ENCODE results near the gene PLCB1. TPM values are rescaled to one million over a fixed set of nuclear protein-coding genes. Genes with fewer than 3 reads are reported as not detected.

Gene PLCB1
- total RNA-seq, 2 experiments from 2014 or later = 0.63 to 1.5 TPM

DNA sequence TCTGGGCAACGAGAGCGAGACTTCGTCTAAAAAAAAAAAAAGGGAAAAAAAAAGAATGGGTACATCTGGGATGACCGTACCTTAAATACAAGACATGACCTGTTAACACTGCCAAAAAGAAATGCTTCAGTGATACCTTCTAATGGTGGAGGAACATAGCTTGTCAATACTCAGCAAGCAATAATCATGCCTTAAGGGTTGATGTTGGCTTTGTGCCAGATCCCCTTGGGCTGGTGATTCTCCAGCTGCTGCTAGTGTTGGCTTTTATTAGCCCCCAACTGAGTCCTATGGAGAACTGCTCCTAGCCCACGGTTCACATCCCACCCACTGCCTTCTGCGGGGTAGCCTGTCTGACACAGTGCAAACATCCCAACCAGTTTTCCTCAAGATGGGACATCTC is 134.9 kb downstream of the PLCB1 start:
- H3K36me3 Mint-ChIP-seq (ENCODE audit: low read depth) = no peaks in the 10 kb centered on the region
- H3K27me3 Mint-ChIP-seq (ENCODE audit: low read depth) = no peaks in the 10 kb centered on the region
- no peak for DNase-seq
- H3K4me3 Mint-ChIP-seq = no peak overlapping the region
- POLR2A ChIA-PET = interaction anchor here (0.6 kb wide), 1 partner anchor 52 kb away, joined by 4 read pairs; no protein-coding TSS in a partner anchor
- CTCF ChIA-PET = no interaction called here
- H3K27ac Mint-ChIP-seq = no peak overlapping the region
- H3K4me1 Mint-ChIP-seq (ENCODE audit: low read depth) = no peaks in the 10 kb centered on the region
- no peak for ATAC-seq
- no peaks in the 10 kb centered on the region for H3K9me3 Mint-ChIP-seq (ENCODE audit: insufficient read depth)

GRCh38 chr20:8271727-8272126 is 139.7 kb downstream of the PLCB1 start:
- no peak overlapping the region for H3K4me3 Mint-ChIP-seq
- H3K4me1 Mint-ChIP-seq (ENCODE audit: low read depth) = no peaks in the 10 kb centered on the region
- DNase-seq = no peak
- H3K27me3 Mint-ChIP-seq (ENCODE audit: low read depth) = peaks cover 2% of the 10 kb centered on the region
- POLR2A ChIA-PET = no interaction called here
- no peak overlapping the region for H3K27ac Mint-ChIP-seq
- CTCF ChIA-PET = no interaction called here
- H3K36me3 Mint-ChIP-seq (ENCODE audit: low read depth) = no peaks in the 10 kb centered on the region
- no peaks in the 10 kb centered on the region for H3K9me3 Mint-ChIP-seq (ENCODE audit: insufficient read depth)
- no peak for ATAC-seq

- ATAC-seq (no peak), DNase-seq (no peak)
- no peak overlapping the region for H3K27ac Mint-ChIP-seq
- no peaks in the 10 kb centered on the region for H3K9me3 Mint-ChIP-seq (ENCODE audit: insufficient read depth)
- CTCF ChIA-PET = no interaction called here
- H3K4me1 Mint-ChIP-seq (ENCODE audit: low read depth) = no peaks in the 10 kb centered on the region
- H3K27me3 Mint-ChIP-seq (ENCODE audit: low read depth) = peaks cover 2% of the 10 kb centered on the region
- H3K4me3 Mint-ChIP-seq = no peak overlapping the region
- POLR2A ChIA-PET = no interaction called here
- H3K36me3 Mint-ChIP-seq (ENCODE audit: low read depth) = no peaks in the 10 kb centered on the region
These were observed 140.7 kb downstream of the PLCB1 start for GRCh38 chr20:8272766-8273165.

- H3K27me3 Mint-ChIP-seq (ENCODE audit: low read depth) = no peaks in the 10 kb centered on the region
- H3K36me3 Mint-ChIP-seq (ENCODE audit: low read depth) = no peaks in the 10 kb centered on the region
- H3K9me3 Mint-ChIP-seq (ENCODE audit: insufficient read depth) = no peaks in the 10 kb centered on the region
- ATAC-seq (no peak), DNase-seq (no peak)
- H3K4me1 Mint-ChIP-seq (ENCODE audit: low read depth) = no peaks in the 10 kb centered on the region
- ChIA-PET POLR2A (no interaction called here), CTCF (no interaction called here)
- H3K27ac Mint-ChIP-seq = no peak overlapping the region
- H3K4me3 Mint-ChIP-seq = no peak overlapping the region
These were observed 152.8 kb downstream of the PLCB1 start for GRCh38 chr20:8284902-8285301.

DNA sequence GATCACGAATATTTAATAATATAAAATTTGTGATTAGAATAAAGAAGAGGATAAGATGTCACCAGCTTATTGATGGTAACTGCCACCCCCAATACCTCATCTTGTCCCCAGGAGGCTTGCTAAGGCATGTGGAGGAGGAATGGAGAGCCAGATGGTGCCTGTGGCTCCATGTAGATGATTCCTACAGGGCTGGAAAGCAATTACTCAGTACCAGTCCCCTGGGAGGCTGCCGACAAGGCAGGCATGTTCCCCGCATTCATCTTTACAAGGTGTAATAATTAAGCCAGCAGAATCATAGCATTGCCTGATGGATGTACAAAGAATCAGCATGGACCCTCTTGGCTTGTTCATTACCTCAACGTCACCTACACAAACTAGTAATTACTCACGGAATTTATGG is 155.3 kb downstream of the PLCB1 start:
- ChIA-PET CTCF (interaction anchor here (1.0 to 1.2 kb wide), 2 partner anchors 20 to 472 kb away, joined by 3 to 4 read pairs; no protein-coding TSS in a partner anchor), POLR2A (no interaction called here)
- no peaks in the 10 kb centered on the region for H3K9me3 Mint-ChIP-seq (ENCODE audit: insufficient read depth)
- H3K36me3 Mint-ChIP-seq (ENCODE audit: low read depth) = no peaks in the 10 kb centered on the region
- no peak overlapping the region for H3K27ac Mint-ChIP-seq
- DNase-seq (no peak), ATAC-seq (no peak)
- H3K4me1 Mint-ChIP-seq (ENCODE audit: low read depth) = no peaks in the 10 kb centered on the region
- H3K27me3 Mint-ChIP-seq (ENCODE audit: low read depth) = no peaks in the 10 kb centered on the region
- H3K4me3 Mint-ChIP-seq = no peak overlapping the region

DNA sequence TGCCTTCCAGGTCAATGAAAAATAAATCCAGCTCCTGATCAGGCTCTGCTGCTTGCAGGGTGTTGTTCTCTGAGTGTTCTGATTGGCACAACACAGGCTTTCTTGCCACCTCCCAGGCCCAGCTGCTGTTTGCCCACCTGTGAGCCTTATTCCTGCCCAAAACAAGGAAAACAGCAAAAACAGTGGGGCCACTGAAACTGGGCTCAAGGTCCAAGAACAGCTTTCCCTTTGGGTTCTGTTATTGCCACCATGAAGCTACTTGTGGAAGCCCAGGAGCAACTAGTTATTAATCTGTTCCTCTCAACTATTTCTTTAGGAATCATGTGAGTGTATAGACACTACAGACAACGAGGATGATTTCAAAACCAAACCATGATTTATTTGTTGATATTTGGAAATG is 159.1 kb downstream of the PLCB1 start:
- no peaks in the 10 kb centered on the region for H3K4me1 Mint-ChIP-seq (ENCODE audit: low read depth)
- no peak overlapping the region for H3K27ac Mint-ChIP-seq
- no peak overlapping the region for H3K4me3 Mint-ChIP-seq
- ChIA-PET CTCF (no interaction called here), POLR2A (no interaction called here)
- DNase-seq = no peak
- no peaks in the 10 kb centered on the region for H3K36me3 Mint-ChIP-seq (ENCODE audit: low read depth)
- H3K27me3 Mint-ChIP-seq (ENCODE audit: low read depth) = no peaks in the 10 kb centered on the region
- no peaks in the 10 kb centered on the region for H3K9me3 Mint-ChIP-seq (ENCODE audit: insufficient read depth)
- no peak for ATAC-seq

DNA sequence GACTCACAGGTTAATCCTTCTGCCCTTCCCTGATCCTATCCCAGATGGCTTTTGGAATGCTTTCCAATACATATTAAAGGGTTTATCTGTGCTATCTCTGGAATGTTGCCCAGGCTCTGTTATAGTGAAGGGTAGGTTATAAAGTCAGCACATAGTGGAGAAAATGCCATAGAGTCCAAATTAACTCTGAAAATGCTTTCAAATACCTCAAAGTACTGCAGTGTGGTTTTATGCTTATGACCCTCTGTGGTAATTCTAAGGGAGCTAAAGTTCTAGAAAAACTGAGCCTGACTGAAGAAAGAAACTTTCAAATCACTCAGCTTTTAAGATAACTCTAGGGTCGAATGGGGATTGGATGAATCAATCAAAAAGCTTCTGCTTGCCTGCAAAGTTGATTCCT is 159.8 kb downstream of the PLCB1 start:
- Mint-ChIP-seq H3K36me3 (ENCODE audit: low read depth) (no peaks in the 10 kb centered on the region), H3K4me3 (no peak overlapping the region), H3K27ac (no peak overlapping the region), H3K27me3 (ENCODE audit: low read depth) (no peaks in the 10 kb centered on the region), H3K4me1 (ENCODE audit: low read depth) (no peaks in the 10 kb centered on the region), H3K9me3 (ENCODE audit: insufficient read depth) (no peaks in the 10 kb centered on the region)
- ChIA-PET CTCF (interaction anchor here (1.7 kb wide), 1 partner anchor 161 kb away, joined by 5 read pairs; the partner anchor contains the start of gene PLCB1), POLR2A (no interaction called here)
- DNase-seq (no peak), ATAC-seq (no peak)

GRCh38 chr20:8292793-8293192 is 160.7 kb downstream of the PLCB1 start:
- no peak for ATAC-seq
- CTCF ChIA-PET = interaction anchor here (0.7 to 1.7 kb wide), 2 partner anchors 97 to 161 kb away, joined by 3 to 5 read pairs; partner anchors contain the start of gene PLCB1

GRCh38 chr20:8293750-8294149 is 161.7 kb downstream of the PLCB1 start:
- POLR2A ChIA-PET = no interaction called here
- no peaks in the 10 kb centered on the region for H3K36me3 Mint-ChIP-seq (ENCODE audit: low read depth)
- H3K4me1 Mint-ChIP-seq (ENCODE audit: low read depth) = no peaks in the 10 kb centered on the region
- H3K27me3 Mint-ChIP-seq (ENCODE audit: low read depth) = no peaks in the 10 kb centered on the region
- CTCF ChIA-PET = interaction anchor here (1.7 kb wide), 1 partner anchor 162 kb away, joined by 5 read pairs; the partner anchor contains the start of gene PLCB1
- no peak for ATAC-seq
- no peaks in the 10 kb centered on the region for H3K9me3 Mint-ChIP-seq (ENCODE audit: insufficient read depth)
- H3K27ac Mint-ChIP-seq = no peak overlapping the region
- DNase-seq = no peak
- H3K4me3 Mint-ChIP-seq = no peak overlapping the region

More at GRCh38 chr20:8292793-8293192, 160.7 kb downstream of the PLCB1 start:
- H3K27ac Mint-ChIP-seq = no peak overlapping the region
- no peaks in the 10 kb centered on the region for H3K9me3 Mint-ChIP-seq (ENCODE audit: insufficient read depth)
- H3K36me3 Mint-ChIP-seq (ENCODE audit: low read depth) = no peaks in the 10 kb centered on the region
- POLR2A ChIA-PET = no interaction called here
- DNase-seq = no peak
- H3K4me1 Mint-ChIP-seq (ENCODE audit: low read depth) = no peaks in the 10 kb centered on the region
- H3K4me3 Mint-ChIP-seq = no peak overlapping the region
- no peaks in the 10 kb centered on the region for H3K27me3 Mint-ChIP-seq (ENCODE audit: low read depth)

- no peaks in the 10 kb centered on the region for H3K36me3 Mint-ChIP-seq (ENCODE audit: low read depth)
- no peak for ATAC-seq
- DNase-seq = no peak
- H3K27ac Mint-ChIP-seq = no peak overlapping the region
- H3K27me3 Mint-ChIP-seq (ENCODE audit: low read depth) = no peaks in the 10 kb centered on the region
- ChIA-PET CTCF (no interaction called here), POLR2A (no interaction called here)
- H3K9me3 Mint-ChIP-seq (ENCODE audit: insufficient read depth) = no peaks in the 10 kb centered on the region
- H3K4me1 Mint-ChIP-seq (ENCODE audit: low read depth) = no peaks in the 10 kb centered on the region
- H3K4me3 Mint-ChIP-seq = no peak overlapping the region
These were observed 164.5 kb downstream of the PLCB1 start for GRCh38 chr20:8296536-8296935.

- DNase-seq (no peak), ATAC-seq (no peak)
- Mint-ChIP-seq H3K27ac (no peak overlapping the region), H3K27me3 (ENCODE audit: low read depth) (no peaks in the 10 kb centered on the region), H3K4me1 (ENCODE audit: low read depth) (no peaks in the 10 kb centered on the region), H3K9me3 (ENCODE audit: insufficient read depth) (no peaks in the 10 kb centered on the region), H3K4me3 (no peak overlapping the region), H3K36me3 (ENCODE audit: low read depth) (no peaks in the 10 kb centered on the region)
- ChIA-PET CTCF (no interaction called here), POLR2A (no interaction called here)
These were observed 166.5 kb downstream of the PLCB1 start for GRCh38 chr20:8298426-8299043.

- no peaks in the 10 kb centered on the region for H3K36me3 Mint-ChIP-seq (ENCODE audit: low read depth)
These were observed 167.9 kb downstream of the PLCB1 start for GRCh38 chr20:8299921-8300320.

DNA sequence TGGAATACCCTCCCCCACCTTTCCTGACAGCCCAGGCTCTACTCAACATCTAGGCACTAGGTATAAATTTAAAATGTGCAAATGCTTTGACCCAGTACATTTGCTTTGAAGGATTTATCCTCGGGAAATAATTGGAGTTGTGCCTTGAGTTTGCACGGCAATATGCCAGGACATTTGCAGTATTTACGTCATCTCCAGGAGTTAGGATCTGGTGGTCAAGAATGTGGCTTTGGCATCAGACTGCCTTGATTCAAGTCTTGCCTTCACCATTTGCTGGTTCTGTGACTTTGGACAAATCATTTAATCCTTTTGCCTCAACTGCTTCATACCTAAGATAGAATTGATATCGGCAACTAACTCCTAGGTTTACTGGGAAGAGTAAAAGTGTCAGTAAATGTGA is 169.6 kb downstream of the PLCB1 start:
- Mint-ChIP-seq H3K4me1 (ENCODE audit: low read depth) (peaks cover 6% of the 10 kb centered on the region), H3K36me3 (ENCODE audit: low read depth) (no peaks in the 10 kb centered on the region), H3K27me3 (ENCODE audit: low read depth) (no peaks in the 10 kb centered on the region), H3K4me3 (no peak overlapping the region), H3K27ac (no peak overlapping the region), H3K9me3 (ENCODE audit: insufficient read depth) (no peaks in the 10 kb centered on the region)
- ATAC-seq (no peak), DNase-seq (no peak)
- CTCF ChIA-PET = no interaction called here
- POLR2A ChIA-PET = no interaction called here

More at GRCh38 chr20:8299921-8300320, 167.9 kb downstream of the PLCB1 start:
- ATAC-seq (no peak), DNase-seq (no peak)
- POLR2A ChIA-PET = no interaction called here
- H3K4me3 Mint-ChIP-seq = no peak overlapping the region
- no peaks in the 10 kb centered on the region for H3K9me3 Mint-ChIP-seq (ENCODE audit: insufficient read depth)
- no peak overlapping the region for H3K27ac Mint-ChIP-seq
- no peaks in the 10 kb centered on the region for H3K27me3 Mint-ChIP-seq (ENCODE audit: low read depth)
- CTCF ChIA-PET = interaction anchor here (0.6 kb wide), 1 partner anchor 90 kb away, joined by 3 read pairs; no protein-coding TSS in a partner anchor
- peaks cover under 1% of the 10 kb centered on the region for H3K4me1 Mint-ChIP-seq (ENCODE audit: low read depth)

All from activated CD8-positive, alpha-beta T cell treated with anti-CD3 and anti-CD28 coated beads, Interleukin-2, amount 10 ng/mL, durations not matched to agents 7 days and 5 days (primary cell).